ENCODE results near the gene DCAF7.

GRCh38 chr17:63529711-63530556 is 20.3 kb upstream of the DCAF7 start:
- TF ChIP-seq REST (IDR thresholded peaks at IDR 0.05; ENCODE audit: insufficient read depth in 1 of 2, low read depth in 2 of 2, low read length in 2 of 2) (no peak), FOXP2 (optimal IDR thresholded peaks at IDR 0.05; ENCODE audit: borderline replicate concordance, extremely low read depth, extremely low read length, insufficient read depth) (no peak), TAF1 (IDR thresholded peaks at IDR 0.05; ENCODE audit: borderline replicate concordance, insufficient read depth, low read length) (no peak)

All from PFSK-1 (cell line).